ENCODE measurements around the gene NDFIP2. TPM values are rescaled to one million over a fixed set of nuclear protein-coding genes. Genes with fewer than 3 reads are reported as not detected.
"Not testable (repeated sequence)": the region's sequence is repeated elsewhere in the genome, so short reads cannot be mapped to it uniquely, and the experiment has no call there.

Gene NDFIP2
- polyA plus RNA-seq, 3 donors = 54.5 to 59.0 (median 54.9) TPM

- DNase-seq = no peak
Observed at GRCh38 chr13:79530270-79530669, 49.3 kb downstream of the NDFIP2 start.

DNA sequence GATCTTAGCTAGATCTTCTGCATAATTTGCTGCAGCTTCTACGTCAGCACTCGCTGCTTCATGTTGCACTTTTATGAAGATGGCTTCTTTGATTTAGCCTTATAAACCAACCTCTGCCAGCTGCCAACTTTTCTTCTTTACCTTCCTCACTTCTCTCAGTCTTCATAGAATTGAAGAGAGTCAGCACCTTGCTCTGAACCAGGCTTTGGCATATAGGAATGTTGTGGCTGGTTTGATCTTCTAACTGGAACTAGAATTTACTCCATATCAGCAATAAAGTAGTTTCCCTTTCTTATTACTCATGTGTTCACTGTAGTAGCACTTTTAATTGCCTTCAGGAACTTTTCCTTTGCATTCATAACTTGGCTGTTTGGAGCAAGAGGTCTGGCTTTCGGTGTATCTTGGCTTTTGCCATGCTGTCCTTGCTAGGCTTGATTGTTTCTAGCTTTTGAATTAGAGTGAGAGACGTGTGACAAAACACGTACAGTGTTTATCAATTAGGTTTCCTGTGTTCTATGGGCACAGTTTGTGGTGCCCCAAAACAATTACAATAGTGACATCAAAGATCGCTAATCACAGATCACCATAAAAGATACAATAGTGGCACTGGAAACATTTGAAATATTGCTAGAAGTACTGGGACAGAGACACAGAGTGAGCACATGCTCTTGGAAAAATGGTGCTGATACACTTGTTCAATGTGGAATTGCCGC lies 50.7 kb downstream of the NDFIP2 start:
- DNase-seq = no peak

DNA sequence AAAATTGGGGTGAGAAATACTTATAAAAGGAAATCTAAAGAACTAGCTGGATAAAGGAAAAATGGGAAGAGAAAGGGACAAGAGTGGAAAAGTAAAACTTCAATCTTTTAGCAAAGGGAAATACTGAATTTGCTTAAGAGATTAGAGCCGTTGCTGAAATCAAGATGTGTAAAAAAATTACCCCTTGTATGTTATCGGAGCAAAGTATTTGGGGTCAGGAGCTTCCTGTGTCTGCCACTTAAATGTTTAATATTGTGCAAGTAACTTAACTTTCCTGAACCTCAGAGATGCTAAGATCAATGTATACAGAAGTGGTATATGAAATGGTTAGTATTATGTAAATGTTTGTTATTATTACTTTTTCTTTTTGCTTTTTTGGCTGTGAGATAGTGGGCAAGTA lies 51.6 kb downstream of the NDFIP2 start:
- DNase-seq = no peak

- no peak for DNase-seq
Observed at GRCh38 chr13:79533781-79534400, 52.9 kb downstream of the NDFIP2 start.

GRCh38 chr13:79534596-79534995 lies 53.6 kb downstream of the NDFIP2 start:
- DNase-seq = no peak

DNA sequence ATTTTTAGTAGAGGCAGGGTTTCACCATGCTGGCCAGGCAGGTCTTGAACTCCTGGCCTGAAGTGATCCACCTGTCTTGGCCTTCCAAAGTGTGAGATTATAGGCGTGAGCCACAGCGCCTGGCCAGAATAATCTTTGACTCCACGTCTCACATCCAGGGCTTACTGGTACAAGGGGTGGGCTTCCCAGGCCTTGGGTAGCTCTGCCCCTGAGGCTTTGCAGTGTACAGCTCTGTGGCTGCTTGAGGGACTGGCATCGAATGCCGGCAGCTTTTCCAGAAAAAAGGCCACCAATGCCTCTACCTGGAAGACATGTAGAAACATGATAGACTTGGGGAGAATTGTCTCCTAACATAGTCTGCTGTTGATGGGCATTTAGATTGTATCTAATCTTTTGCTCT lies 57.8 kb downstream of the NDFIP2 start:
- DNase-seq = no peak

- DNase-seq = no peak
Observed at GRCh38 chr13:79540504-79540903, 59.5 kb downstream of the NDFIP2 start.

- peak; percentile 66 for DNase-seq
Observed at GRCh38 chr13:79541426-79542049, 60.6 kb downstream of the NDFIP2 start.

- no peak for DNase-seq
Observed at GRCh38 chr13:79543883-79544282, 62.9 kb downstream of the NDFIP2 start.

DNA sequence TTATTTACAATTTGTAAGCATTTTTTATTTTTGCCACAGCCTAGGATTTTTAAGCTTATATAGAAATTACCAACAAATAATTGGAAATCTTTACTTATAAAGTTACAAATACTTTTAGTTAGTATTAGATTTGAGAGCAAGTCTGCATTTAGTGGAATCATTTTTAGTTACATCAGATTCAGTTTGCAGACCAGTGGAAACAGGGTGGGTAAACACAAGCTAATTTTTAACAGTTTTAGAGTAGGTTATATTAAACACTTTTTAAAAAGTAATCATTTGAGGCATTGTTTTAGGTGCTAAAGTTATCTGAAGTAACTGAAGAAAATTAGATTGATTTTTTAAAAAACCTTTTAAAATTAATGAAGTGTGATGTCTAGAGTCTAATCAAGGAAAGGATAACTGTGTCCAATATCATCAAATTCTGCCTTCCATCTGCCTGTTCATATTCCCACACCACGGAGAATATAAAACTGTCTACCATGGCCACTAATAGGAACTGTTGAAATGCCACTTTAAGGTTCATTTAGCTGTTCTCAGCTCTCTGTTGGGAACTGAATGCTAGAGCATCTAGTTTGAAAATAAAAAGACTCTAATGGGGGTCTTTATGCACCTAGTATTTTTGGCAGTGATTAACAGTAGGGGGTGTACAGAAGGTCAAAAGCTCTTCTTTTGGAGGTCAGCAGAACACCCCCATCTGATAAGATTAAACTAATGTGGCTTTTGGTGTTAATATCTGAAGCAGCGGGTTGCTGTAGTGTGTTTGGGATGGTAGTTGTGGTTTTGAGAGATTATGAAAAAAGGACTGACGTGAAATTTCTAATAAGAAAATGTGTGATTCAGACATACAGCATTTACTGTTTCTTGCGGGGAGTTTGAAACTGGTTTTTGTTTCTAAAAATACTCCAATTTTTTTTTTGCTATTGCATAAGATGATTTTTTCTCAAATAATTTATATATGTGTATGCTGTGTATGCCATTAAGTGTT lies 66.5 kb downstream of the NDFIP2 start:
- DNase-seq = no peak

- DNase-seq = no peak
Observed at GRCh38 chr13:79548902-79549301, 67.9 kb downstream of the NDFIP2 start.

- no peak for DNase-seq
Observed at GRCh38 chr13:79549355-79550106, 68.6 kb downstream of the NDFIP2 start.

DNA sequence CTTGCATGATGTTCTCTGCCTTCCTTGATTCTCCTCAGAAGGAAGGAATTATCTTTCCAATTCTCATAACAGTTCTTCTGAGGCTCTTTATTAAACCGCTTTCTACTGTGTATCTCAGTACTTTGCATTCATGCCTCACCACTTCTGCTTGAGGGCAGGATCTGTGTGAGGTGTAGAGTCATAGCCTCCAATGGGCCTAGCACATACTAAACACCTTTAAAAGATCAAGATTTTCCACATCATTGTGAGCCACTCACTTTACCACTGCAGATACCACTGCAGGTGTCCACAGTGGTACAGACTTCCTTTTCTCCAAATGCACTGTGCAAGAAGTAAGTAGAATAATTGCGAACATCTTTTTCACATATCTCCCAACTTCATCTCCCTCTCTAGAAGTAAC lies 76.7 kb downstream of the NDFIP2 start:
- DNase-seq = no peak

- DNase-seq = no peak
Observed at GRCh38 chr13:79560954-79561353, 80.0 kb downstream of the NDFIP2 start.

DNA sequence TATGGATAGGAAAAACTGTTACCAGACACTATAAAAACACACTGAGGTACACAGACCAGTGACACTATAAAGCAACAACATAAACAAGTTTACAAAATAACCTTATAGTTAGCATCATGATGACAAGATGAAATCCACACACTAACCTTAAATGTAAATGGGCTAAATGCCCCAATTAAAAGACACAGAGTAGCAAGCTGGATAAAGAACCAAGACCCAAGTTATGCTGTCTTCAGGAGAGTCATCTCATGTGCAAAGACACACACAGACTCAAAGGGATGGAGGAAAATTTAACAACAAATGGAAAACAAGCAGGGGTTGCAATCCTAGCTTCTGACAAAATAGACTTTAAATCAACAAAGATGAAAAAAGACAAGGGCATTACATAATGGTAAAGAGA lies 81.6 kb downstream of the NDFIP2 start:
- no peak for DNase-seq

DNA sequence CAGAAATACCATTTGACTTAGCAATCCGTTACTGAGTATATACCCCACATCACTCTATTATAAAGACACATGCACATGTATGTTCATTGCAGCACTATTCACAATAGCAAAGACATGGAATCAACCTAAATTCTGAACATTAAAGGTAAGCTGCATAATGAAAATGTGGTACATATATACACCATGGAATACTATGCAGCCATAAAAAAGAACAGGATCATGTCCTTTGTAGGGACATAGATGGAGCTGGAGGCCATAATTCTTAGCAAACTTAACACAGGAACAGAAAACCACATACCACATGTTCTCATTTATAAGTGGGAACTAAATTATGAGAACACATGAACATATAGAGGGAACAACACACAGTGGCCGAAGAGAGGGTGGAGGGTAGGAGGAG lies 85.2 kb downstream of the NDFIP2 start:
- no peak for DNase-seq

DNA sequence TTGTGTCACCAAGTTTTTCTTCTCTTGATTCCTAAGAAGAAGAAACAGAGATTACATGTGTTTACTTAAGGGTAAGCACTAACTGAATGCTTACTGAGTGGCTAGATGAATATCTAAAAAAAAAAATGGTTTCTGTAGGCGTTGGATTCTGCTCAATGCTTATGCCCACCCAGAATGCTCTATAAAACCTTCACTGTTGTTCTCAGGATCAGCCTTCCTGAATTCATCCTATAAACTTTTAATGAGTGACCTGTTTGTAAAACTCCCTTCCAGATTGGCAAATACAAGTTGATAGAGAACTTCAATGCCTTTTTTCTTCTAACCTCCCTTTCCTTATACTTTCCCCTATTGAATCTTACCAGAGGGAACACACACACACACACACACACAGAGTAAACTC lies 90.2 kb downstream of the NDFIP2 start:
- no peak for DNase-seq

- DNase-seq = not testable (repeated sequence)
Observed at GRCh38 chr13:79573892-79574291, 92.9 kb downstream of the NDFIP2 start.

DNA sequence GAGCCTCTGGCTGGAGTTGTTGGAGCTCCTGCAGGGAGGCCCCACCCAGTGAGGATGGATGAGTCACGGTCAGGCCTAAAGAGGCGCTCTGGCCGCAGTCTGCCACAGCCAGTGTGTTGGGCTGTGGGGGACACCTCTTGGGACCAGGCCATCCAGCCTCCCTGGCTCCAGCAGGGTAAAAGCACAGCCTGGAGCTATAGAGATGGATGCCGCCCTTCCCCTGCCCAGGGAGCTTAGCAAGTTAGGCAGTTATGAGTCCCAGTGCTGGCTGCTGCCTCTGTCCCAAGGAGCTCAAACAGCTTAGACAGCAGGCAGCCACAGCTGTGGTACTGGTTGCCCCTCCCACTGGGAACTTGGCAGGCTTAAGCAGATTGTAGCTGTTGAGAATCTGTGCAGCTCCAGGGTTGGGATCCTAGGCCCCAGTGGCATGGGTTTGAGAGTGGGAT lies 100.9 kb downstream of the NDFIP2 start:
- DNase-seq = no peak

- DNase-seq = no peak
Observed at GRCh38 chr13:79582896-79583295, 101.9 kb downstream of the NDFIP2 start.

DNA sequence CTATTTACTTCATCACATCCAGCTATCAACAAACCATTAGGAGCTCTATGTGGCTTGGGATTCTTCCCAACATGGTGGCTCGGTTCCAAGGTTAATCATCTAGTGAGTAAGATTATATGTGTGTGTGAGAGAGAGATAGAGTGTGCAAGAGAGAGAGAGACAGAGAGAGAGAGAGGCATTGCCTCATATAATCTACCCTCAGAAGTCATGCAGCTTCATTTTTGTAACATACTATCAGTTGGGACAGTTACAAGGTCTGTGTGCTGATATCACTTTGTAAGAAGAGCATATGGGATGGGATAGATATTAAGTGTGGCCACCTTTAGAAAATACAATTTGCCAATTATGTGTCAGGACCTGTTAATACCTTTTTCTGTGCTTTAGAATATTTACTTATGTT lies 104.1 kb downstream of the NDFIP2 start:
- no peak for DNase-seq
